GM19239 (cell line): Measurements from ENCODE around the gene DNAAF9.

ENCODE experiments used
- DNase-seq: peaks from one replicate; pipeline ENCODE4 v3.0.0; 2011; ENCODE audit warnings: low spot score; ENCODE audit not compliant: insufficient read length
- FAIRE-seq: peaks from 2 replicates; lab custom pipeline; 2011; peaks lifted over from hg19 to GRCh38; lab: Jason Lieb, UNC

Gene DNAAF9

DNA sequence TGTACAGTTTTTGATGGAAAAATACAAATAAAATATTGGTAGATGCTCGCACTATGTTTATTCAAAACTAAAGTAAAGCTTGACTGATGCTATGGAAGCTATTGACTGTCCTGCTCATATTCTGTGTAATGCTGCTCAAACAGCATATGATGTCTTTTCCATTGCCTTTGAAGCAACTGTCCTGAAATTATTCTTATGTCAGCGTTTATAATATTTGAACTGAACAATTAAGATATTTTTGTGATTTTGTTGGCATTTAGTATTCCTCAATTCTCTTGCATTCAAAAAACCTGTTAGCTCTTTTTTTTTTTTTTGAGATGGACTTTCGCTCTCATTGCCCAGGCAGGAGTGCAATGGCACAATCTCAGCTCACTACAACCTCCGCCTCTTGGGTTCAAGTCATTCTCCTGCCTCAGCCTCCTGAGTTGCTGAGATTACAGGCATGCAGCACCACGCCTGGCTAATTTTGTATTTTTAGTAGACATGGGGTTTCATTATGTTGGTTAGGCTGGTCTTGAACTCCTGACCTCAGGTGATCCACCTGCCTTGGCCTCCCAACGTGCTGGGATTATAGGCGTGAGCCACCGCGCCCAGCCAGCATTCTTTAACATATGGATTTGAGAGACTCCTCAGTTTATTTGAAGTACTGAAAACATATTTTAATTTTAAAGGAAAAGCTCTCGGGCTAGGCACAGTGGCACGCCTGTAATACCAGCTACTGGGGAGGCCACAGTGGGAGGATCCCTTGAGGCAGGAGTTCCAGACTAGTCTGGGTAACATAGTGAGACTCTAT lies 5.3 kb upstream of the DNAAF9 start:
- no peak for FAIRE-seq
- no peak for DNase-seq

DNA sequence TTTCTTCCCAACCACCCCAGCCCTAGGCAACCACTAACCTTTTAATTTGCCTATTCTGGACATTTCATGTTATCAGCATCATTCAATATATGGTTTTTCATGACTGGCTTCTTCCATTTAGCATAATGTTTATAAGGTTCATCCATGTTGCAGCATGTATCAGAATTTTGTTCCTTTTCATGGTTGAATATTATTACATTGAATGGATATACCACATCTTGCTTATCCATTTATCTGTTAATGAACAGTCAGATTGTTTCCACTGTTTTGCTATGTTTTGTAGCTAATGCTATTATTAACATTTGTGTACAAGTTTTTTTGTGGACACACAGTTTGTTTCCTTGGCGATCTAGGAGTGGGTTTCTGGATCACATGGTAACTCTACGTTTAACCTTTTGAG lies 3.0 kb upstream of the DNAAF9 start:
- no peak for DNase-seq
- FAIRE-seq, result no peak

DNA sequence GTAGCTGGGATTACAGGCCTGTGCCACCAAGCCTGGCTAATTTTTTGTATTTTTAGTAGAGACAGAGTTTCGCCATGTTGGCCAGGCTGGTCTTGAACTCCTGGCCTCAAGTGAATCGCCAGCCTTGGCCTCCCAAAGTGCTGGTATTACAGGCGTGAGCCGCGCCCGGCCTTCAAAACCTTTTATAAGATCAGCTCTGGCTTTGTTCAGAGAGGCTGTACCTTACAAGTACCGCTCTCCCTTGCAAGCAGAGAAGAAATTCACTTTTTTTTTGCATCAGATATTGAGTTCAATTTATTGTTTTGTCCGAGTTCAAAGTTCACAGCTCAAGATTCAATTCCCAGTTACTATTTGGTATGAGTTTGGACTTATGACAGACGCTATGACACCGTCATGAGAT lies 1.9 kb upstream of the DNAAF9 start:
- no peak for FAIRE-seq
- DNase-seq, result no peak

DNA sequence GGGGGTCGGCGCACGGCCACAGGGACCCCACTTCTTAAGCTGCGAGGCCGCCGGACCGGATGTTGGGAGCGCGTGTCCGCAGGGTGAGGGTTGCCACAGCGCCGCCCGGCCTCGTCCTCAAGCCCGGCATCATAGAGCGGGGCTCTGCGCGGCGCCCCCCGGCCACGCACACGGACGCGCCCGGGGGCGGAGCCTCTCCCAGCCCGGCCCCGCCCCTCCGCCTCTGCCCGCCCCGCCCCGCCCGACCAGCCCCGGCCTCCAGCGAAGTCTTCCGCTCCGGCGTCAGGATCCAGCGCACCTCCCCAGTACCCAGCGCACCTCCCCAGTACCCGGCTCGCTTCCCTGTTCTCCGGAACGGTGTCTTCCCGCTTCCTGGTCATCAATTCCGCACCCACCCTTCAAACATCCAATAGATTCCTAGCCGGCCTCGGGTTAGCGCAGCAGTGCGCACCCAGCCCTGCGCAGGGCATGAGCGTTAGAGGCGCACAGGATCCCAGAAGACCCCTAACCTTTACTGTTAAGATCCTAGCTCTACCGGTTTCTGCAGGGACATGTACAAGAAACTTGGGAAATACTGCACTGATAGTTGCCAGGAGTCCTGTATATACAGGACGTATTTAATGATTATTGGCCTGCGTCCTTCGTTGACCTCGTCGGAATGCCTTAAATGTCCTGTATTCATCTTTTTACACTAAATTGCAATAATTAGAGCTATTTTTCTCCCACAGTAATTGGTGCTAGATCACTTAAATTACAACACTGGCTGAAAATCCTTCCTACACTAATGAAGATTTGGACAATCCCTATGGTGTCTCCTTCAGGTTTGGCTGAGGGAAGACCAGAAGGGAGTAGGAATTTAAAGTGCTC lies 535 bp upstream of the DNAAF9 start:
- DNase-seq, result peak; percentile 82
- FAIRE-seq, result no peak

DNA sequence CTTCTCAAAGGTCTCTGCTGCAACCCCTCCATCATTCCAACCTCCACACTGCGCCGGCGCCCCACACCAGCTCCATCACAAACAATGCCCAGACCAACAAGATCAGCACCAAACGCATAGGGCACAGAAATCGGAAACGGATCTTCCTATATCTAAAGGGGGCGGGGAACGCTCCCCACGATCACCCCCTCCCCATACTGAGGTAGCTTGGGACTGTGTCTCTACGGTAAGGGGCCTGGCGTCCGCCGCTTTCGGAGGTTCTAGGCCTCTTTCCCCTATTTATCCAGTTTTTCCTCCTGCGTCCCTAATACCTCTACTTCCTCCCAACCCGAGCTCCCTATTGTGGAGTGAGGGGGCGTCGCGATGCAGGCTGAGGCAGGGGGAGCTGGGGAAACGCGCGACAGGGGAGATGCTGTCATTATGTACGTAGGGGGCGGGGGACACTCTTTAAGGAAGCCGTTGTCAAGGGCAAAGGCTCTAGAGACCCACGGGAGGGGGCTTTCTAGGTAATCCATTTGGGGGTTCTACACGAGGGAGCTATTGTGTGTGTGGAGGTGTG lies 909 bp downstream of the DNAAF9 start:
- FAIRE-seq (no peak), DNase-seq (no peak)

DNA sequence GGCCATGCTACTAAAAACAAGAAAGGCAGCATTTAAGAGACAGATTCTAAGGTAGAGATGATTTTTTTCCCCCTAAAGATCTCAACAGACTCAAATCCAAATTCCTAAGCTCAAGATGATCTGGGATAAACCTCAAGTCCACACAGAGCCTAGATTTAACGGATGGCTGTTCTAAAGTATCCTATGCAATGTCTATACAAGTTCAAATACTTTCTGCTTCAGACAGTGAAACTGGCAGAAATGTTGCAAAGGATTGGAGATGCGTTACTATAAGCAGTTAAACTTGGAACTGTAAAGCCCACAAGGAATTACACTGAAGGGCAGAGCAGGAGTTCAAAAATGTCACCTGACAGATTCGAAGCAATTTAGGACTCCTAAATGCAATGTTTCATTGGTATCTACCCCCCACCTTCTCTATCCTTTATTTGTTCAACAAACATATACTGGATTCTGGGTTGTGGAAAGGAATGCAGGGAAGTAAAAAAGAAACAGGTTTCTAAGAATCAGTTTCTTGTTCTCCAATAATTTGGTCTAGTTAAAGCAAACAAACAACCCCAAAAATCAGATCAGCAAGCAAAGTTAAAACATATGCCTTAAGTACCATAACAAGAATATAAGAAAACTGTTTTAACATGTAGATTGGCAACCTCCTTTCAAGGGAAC lies 1.6 kb downstream of the DNAAF9 start:
- no peak for FAIRE-seq
- no peak for DNase-seq

DNA sequence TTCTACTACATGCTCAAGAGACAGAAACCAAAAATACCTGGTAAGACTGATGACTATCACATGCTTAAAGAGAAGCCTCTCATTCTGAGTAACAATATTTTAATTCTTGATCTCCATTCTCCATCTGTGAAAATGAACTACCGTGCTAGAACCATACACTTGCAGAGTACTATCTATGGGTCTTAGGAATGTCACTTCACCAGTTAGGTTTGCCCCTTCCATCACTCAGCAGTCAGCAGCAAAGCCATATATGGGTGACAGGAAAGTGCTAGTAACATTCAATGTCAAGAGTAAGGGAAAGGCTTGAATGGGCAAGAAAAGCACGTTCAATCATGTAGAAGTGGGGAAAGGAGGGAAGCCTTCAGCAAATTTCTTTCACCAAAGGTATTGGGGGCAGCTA lies 2.3 kb downstream of the DNAAF9 start:
- DNase-seq, result no peak
- FAIRE-seq, result no peak

DNA sequence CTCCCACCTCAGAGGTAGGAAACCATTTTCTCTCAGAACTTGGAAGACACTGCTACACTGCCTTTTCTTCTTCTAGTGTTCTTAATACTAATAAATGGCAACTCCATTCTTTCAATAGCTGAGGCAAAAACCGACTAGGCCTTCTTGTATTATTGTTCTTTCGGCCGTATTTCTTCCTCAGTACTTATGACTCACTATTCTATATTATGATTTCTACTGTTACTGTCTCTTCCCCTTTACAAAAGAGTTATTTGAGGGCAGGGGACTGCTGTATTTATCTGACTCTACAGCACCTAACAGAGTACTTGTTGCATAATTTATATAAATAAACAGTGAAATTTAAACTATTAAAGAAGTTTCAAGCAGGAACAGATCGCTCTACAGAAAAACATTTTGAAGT lies 3.1 kb downstream of the DNAAF9 start:
- DNase-seq (no peak), FAIRE-seq (no peak)

DNA sequence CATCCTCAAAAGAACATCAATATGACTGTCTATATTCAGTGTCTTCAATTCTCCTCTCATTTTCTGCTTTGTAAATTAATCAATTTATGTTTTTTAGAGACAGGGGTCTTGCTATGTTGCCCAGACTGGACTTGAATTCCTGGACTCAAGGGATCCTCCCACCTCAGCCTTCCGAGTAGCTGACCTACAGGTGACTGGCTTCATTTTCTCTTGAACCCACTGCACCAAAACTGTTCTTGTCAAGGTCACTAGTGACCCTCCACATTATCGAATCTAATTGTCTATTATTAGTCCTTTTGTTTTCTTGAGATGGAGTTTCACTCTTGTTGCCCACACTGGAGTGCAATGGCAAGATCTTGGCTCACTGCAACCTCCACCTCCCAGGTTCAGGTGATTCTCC lies 3.7 kb downstream of the DNAAF9 start:
- DNase-seq, result no peak
- FAIRE-seq, result no peak

DNA sequence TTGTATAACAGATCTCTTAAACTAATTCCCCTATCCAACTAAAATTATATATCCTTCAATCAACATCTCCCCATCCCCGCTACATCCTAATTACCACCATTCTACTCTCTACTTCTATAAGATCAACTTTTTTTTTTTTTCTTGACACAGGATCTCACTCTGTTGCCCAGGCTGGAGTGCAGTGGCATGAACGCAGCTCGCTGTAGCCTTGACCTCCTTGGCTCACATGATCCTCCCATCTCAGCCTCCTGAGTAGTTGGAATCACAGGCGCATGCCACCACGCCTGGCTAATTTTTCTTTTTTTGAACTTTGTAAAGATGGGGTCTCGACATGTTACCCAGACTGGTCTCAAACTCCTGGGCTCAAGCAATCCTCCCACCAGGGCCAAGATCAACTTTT lies 5.0 kb downstream of the DNAAF9 start:
- FAIRE-seq, result no peak
- DNase-seq, result no peak

DNA sequence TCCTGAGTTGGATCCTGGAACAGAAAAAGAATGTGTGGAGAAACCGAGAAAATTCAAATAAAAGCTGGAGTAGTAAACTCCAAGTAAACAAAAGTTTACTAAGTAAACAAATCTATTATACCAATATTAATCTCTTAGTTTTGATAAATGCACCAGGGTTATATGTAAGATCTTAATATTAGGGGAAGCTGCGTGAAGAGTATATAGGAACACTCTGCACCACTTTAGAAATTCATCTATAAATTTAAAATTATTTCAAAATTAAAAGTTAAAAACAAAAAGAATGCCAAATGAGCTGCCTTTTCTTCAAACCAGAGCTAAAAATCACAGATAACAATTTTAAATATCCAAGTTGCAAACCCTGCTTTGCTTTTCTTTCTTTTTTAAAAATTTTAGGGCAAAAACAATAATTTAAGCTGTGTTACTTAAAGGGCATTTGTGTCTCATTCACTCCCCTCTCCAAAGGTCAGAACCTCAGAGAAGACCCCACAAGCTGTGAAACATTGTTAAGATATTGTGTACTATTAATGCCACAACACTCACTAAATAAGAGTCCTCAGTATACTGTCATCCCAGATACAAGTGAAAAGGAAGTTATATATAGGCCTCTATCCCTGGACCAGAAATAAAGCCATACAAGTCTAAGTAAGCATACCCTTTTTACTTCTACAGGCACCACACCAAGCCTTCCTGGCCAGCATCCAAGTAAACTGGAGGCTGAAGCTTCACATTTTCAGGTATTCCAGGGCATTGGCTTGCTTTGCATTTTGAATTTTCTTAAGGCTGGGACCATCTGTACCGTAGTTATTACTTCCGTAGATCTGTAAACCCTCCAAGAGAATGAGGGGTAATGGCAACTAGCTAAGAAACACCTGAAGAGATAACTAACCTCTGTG lies 7.0 kb downstream of the DNAAF9 start:
- FAIRE-seq, result peak; percentile 39

DNA sequence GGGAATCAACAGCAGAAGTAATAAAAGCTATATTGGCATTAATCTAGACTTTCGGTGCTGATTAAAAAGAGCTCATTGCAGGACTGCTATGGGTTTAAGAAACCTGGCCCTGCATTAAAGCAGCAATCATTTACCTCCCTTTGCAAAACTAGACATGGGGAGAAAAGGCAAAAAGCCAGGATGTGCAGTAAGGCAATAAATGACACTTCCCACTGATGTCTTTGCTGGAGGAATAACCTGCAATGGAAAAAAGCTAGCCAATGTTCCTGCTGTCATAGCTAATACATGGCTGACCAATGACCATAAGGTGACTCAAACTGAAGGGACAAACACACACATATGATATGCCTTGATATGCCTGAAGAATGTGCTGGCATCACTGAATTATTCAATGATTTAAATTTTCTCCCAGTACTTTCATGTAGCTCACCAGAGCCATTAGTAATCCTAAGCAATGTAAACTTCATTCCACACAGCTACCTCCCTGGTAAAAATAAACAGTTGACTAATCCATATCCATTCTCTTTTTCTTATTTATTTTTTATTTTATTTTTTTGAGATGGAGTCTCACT lies 8.7 kb downstream of the DNAAF9 start:
- no peak for FAIRE-seq
- DNase-seq, result no peak

More for the DNA sequence above, 7.0 kb downstream of the DNAAF9 start:
- DNase-seq, result no peak

DNA sequence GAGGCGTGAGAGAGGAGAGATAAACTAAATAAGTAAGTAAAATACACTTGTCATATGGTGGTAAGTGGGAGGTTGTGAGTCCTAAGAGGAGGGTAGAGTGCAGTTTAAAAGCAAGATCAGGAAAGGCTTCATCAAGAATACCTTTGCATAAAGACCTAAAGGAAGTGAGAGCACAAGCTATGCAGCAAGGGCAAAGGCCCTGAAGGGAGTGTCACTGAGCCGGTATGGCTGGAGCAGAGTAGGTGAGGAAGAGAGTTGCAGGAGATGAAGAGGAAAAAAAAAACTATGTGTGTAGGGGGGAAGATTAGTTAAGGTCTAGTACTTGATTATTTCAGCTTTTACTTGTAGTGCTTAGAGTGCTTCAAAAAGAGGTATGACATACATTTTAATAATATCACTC lies 11.0 kb downstream of the DNAAF9 start:
- FAIRE-seq, result no peak

DNA sequence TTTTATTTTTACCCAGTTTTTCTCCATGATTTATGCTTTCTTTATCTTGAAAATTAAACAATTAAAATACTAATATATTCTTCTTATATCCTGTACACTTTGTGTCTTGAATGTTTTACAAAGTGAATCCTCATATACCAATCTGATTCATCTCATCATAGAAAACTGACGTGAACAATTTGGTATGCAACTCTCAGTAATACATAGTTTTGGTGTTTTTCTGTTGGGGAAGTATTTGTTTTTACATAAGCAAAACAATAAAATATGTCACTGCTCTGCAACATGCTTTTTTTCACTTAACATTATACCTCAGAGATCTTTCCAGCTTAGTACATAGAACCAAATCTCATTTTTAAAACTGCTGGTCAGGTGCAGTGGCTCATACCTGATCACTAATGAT lies 14.7 kb downstream of the DNAAF9 start:
- DNase-seq (no peak), FAIRE-seq (no peak)

More for the DNA sequence above, 11.0 kb downstream of the DNAAF9 start:
- no peak for DNase-seq

DNA sequence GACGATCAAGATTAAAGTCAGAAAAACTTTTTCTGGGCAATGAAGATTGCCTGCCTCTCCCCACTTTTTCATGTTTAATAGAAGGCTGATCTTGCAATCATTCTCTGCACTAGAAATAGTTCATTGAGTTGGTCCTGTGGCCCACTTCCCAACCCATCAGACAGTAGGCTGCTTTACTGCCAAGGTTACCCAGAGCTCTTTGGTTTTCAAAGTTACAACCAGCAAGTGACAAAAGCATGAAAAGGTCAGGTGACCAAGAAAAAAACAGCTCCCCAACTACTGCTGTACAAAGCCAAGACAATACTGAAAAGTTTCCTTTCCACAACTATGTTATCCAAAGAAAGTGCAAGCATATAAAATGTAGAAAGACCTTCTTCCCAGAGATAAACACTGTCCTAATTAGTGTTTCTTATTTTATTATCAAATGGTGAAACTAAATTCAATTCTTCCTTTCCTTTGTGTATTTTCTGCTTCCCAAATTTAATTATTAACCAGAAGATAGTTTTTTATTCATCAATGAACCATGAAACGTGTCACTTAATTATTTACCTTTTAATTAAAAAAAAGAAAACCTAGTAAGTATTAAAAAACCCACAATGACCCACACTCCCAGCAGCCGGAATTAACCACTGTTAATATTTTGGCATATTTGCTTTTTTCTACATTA lies 16.6 kb downstream of the DNAAF9 start:
- no peak for FAIRE-seq

DNA sequence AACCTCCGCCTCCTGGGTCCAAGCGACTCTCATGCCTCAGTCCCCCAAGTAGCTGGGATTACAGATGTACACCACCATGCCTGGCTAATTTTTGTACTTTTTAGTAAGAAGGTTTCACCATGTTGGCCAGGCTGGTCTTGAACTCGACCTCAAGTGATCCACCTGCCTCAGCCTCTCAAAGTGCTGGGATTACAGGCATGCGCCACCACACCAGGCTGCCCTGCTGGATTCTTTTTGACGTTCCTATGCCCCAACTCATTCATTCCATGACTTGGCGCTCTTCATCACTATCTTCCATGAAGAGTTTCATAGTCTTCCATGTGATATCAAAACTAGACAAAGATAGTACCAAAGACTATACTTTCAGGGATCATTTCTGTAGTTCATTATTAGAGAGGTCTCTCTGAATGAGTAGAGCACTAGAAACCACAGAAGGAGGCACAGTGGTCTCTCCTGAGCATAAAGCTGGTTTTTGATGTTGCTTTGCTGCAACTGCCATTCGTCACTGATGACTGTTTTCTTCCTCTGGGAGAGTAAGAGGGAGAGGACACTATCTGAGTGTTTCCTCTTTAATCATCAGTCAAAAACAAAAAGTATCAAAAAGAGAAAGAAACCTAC lies 23.5 kb downstream of the DNAAF9 start:
- no peak for FAIRE-seq
- DNase-seq, result no peak

More for the DNA sequence above, 16.6 kb downstream of the DNAAF9 start:
- DNase-seq, result no peak

DNA sequence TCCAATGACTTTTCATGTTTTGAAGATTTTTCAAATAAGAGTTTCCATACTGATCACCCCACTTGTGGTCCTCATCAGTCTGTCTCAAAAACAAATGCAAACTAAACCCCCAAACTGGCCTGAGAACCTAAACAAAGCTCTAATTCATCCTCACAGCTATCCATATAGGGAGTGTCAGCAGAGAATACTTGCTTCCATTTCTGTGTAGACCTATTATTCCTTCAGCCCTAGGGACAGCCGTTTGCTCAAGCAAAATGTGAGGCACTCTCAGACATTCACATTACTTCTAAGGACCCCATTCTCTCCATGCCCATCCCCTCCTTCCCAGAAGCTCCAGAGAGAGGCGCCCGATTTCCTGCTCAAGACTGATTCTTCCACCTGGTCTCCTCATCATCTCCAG lies 24.6 kb downstream of the DNAAF9 start:
- FAIRE-seq (no peak), DNase-seq (no peak)
